AG09309 (cell line): ENCODE results near the gene MGMT.

Source experiments
- DNase-seq: peaks from one replicate; pipeline ENCODE4 v3.0.0-alpha.2; 2010; ENCODE audit warnings: low read depth
- H3K4me3 ChIP-seq: 2 replicates; pipeline ENCODE4 v1.5.1; 2011; ENCODE audit warnings: mild to moderate bottlenecking, low read depth, low read length, moderate library complexity; ENCODE audit not compliant: control insufficient read depth
- CTCF ChIP-seq: IDR thresholded peaks from 2 replicates; pipeline ENCODE4 v1.5.1; 2011; ENCODE audit warnings: mild to moderate bottlenecking, low read depth, low read length, inconsistent platforms; ENCODE audit not compliant: insufficient read depth, control insufficient read depth; ENCODE audit errors: missing control alignments

The MGMT gene

DNA sequence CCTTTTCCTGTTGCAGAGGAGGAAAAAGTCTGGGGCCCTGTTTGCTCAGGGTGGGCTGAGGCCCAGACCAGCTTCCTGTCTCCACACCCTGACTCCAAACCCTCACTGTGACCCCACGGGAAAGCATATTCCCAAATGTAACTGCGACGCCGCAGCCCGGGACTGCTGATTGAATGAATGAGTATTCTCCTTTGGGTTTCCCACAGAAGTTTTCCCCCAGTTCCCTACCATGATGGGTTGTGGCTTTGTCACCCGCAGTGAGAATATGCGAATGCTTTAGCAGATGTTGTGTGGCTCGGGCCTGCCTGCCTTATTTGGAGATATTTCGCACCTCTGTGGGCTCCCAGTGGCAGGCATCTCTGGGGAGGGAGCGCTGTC, 50.6 kb downstream of the MGMT start:
- no peak overlapping the region for H3K4me3 ChIP-seq
- no peak for DNase-seq
- TF ChIP-seq CTCF: no peak

- no peak overlapping the region for H3K4me3 ChIP-seq
- TF ChIP-seq CTCF: no peak
- no peak for DNase-seq
Observed at GRCh38 chr10:129518793-129519192, 51.8 kb downstream of the MGMT start.

DNA sequence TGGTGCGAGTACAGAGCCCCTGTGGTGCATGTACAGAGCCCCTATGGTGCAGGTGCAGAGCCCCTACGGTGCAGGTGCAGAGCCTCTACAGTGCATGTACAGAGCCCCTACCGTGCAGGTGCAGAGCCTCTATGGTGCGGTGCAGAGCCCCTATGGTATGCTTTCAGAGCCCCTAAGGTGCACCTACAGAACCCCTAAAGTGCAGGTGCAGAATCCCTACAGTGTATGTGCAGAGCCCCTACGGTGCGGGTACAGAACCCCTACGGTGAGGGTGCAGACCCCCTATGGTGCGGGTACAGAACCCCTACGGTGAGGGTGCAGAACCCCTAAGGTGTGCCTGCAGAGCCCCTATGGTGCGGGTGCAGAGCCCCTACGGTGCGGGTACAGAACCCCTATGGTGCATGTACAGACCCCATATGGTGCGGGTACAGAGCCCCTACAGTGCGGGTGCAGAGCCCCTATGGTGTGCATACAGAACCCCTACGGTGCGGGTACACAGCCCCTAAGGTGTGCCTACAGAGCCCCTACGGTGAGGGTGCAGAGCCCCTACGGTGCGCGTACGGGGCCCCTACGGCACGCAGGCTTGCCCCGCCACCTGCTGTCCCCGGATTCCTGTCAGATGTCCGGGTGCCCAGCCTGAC, 53.5 kb downstream of the MGMT start:
- no peak for DNase-seq
- no peak for TF ChIP-seq CTCF
- no peak overlapping the region for H3K4me3 ChIP-seq

DNA sequence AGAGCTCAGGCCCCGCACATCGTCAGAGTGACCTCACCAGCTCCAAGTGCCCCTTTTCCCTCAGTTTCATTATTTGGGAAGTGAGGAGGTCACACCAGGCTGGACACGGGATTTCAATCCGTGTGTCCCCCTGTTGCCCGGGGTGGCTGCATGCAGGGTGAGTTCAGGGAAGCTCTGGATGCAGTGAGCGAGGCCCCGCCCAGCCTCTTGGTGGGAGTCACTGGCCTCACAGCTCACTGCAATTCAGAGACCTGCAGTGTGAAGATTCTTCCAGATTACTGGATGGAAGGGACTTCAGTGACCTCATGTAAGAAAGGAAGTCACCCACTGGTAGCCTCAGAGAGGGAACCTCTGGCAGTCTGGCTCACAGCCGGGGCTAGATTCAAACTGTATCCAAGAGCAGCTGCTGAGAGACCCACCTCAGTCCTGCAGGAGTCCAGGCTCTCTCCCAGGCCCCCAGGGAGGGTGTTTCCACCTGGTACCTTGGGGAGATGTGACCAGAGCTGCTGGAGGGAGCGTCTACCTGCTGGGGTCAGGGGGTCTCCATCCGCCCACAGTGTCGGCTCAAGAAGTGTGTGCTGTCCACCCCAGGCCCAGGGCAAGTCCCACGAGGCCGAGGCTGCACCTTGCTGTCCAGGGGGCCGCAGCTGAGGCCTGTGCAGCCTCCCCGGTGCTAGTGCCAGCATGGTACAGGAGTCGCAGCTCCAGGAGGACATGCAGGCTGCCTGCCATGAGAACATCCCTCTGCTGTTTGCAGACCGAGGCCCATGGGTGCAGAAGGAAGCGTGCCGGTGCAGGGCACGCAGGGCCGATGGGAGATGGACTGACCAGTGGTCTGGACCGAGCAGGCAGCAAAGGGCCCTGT, 54.4 kb downstream of the MGMT start:
- no peak for DNase-seq
- TF ChIP-seq CTCF: no peak
- no peak overlapping the region for H3K4me3 ChIP-seq

GRCh38 chr10:129522041-129522585, 55.1 kb downstream of the MGMT start:
- no peak for TF ChIP-seq CTCF
- no peak overlapping the region for H3K4me3 ChIP-seq
- DNase-seq: no peak

DNA sequence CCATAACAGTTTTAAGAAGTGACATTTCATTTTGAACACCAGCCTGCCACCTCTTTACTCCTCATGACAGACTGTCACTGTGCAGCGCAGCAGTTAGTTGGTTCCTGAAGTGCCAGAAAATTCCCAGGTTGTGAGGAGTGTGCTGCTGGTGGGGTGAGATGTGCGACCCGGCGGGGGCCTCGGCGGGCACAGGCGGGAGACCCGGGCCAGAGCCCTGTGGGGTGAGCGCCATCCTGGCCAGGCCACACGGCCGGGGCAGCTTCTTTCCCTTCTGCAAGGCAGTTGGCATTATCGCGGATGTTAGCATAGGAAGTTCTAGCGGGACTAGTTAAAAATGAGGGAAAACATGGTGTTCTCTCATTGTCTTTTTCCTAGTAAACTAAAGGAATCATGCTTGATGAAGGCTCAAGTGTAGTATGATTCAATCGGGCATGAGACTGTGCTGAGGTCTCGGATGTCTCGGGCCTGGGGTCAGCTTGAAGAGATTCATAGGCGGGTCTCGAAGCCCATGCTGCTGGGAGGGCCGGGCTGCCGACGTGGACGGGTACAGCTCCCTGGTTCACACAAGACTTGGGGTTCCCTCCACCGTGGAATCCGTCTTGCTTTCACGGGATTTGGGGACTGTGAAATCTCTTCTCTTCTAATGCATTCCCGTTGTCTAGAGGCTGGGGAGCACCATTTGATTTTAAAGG, 56.1 kb downstream of the MGMT start:
- no peak for DNase-seq
- no peak overlapping the region for H3K4me3 ChIP-seq
- no peak for TF ChIP-seq CTCF
